Right renal cortex interstitium (tissue), 3 donors: ENCODE measurements around the gene SBK2. TPM values are rescaled to one million over a fixed set of nuclear protein-coding genes. Genes with fewer than 3 reads are reported as not detected.
"Not testable (repeated sequence)": the region's sequence is repeated elsewhere in the genome, so short reads cannot be mapped to it uniquely, and the experiment has no call there.

Experiments
- DNase-seq, 3 donors: peaks; one replicate each; pipeline ENCODE4 v3.0.0-alpha.2; 2013; ENCODE audit warnings: low read depth in 3 of 3, low spot score in 2 of 3
- polyA plus RNA-seq, 3 donors: library from polyadenylated mRNA; unstranded; fragments of 120-200 nt; gene quantifications; one replicate each; pipeline ENCODE4 v1.2.1, GENCODE V29; 2013; ENCODE audit not compliant: insufficient read length in 3 of 3

The SBK2 gene, protein sequence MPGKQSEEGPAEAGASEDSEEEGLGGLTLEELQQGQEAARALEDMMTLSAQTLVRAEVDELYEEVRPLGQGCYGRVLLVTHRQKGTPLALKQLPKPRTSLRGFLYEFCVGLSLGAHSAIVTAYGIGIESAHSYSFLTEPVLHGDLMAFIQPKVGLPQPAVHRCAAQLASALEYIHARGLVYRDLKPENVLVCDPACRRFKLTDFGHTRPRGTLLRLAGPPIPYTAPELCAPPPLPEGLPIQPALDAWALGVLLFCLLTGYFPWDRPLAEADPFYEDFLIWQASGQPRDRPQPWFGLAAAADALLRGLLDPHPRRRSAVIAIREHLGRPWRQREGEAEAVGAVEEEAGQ
- under 1 TPM; 0.37 to 0.51 (median 0.50) TPM for polyA plus RNA-seq

DNA sequence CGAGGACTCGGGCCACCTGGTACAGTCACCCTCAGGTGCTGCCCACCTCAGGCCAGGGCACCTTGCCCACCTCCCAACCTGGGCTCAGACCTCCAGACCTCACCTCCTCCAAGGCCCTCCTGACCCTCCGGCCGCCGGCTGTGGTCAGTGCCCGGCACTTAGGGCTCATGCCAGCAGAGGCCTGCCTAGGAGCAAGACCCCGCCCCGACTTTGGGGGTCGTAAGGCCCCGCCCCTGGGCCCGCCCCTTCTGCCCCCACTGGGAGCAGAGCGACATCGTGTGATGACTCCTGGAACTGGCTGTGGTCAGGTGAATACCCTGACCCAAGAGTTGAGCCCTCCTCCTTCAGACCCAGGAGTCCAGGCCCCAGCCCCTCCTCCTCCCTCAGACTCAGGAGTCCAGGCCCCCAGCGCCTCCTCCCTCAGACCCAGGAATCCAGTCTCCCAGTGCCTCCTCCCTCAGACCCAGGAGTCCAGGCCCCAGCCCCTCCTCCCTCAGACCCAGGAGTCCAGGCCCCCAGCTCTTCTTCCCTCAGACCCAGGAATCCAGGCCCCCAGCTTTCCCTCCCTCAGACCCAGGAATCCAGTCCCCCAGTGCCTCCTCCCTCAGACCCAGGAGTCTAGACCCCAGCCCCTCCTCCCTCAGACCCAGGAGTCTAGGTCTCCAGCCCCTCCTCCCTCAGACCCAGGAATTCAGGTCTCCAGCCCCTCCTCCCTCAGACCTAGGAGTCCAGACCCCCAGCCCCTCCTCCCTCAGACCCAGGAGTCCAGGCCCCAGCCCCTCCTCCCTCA, at the start of gene SBK2:
TSS of gene SBK2 (minus strand) at position 183 of the 790 bp plus-strand sequence. CDS start 839 bp downstream, outside the sequence.
- no peak for DNase-seq

DNA sequence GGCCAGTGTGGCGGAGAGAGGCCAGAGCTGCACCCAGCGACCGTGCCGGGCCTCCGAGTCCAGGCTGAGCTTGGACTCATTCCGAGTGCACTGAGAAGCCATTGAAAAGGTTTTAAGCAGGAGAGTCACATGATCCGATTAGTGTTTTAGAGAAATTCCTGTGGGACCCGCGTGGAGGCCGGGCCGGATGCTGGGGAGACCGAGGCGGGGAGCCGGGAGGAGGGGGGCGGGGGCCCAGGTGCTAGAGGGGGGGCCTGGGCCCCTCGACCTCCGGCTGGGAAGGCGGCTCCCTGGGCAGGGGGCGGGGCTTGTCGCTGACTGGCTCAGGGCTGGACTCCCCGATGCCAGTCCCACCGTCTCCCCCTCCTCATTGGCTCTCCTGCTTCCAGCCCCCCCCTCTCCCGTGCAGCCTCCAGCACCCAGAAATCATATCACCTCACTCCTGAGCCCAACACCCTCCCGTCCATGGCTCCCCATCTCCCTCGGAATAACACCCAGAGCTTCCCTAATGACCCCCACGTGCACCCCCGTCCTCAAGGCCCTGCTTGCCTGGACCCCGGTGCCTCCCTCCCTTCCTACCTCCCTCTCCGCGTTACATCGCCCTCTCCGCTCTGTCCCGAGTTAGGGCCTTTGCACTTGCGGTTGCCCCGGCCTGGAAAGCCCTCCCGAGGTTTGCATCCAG, 48.9 kb upstream of the SBK2 start:
- peak in 1 of 3 donors; percentile 73 for DNase-seq

DNA sequence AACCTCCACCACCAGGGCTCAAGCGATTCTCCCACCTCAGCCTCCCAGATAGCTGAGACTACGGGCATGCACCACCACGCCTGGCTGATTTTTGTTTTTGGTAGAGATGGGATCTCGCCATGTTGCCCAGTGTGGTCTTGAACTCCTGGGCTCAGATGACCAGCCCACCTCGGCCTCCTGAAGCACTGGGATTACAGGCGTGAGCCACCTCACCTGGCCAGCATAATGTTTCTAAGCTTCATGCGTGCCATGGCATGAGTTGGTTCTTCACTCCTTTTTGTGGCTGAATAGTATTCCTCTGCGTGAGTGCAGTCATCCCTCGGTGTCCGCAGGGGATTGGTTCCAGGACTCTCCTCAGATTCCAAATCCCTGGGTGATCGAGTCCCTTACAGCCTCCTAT, 47.9 kb upstream of the SBK2 start:
- DNase-seq = no peak

DNA sequence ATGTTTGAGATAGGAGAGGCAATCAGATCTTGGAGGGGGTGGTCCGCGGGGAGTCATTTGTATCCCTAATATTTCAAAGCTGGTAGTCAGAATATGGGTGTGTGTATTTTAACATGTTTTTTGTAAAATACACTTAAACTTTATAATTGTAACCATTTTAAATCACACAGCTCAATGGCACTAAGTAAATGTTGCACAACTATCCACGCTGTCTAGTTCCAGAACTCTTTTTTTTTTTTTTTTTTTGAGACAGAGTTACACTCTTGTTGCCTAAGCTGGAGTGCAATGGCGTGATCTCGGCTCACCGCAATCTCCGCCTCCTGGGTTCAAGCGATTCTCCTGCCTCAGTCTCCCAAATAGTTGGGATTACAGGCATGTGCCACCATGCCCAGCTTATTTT, 47.0 kb upstream of the SBK2 start:
- not testable (repeated sequence) for DNase-seq

DNA sequence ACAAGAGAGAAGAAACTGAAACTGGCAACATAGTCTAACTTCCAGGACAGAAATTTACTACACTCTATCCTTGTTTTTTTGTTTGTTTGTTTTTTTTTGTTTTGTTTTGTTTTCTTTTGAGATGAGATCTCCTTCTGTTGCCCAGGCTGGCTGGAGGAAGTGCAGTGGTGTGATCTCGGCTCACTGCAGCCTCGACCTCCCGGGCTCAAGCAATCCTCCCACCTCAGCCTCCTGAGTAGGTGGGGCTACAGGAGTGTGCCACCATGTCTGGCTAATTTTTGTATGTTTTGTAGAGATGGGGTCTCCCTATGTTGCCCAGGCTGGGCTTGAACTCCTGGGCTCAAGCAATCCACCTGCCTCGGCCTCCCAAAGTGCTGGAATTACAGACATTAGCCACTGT, 45.4 kb upstream of the SBK2 start:
- DNase-seq = not testable (repeated sequence)

DNA sequence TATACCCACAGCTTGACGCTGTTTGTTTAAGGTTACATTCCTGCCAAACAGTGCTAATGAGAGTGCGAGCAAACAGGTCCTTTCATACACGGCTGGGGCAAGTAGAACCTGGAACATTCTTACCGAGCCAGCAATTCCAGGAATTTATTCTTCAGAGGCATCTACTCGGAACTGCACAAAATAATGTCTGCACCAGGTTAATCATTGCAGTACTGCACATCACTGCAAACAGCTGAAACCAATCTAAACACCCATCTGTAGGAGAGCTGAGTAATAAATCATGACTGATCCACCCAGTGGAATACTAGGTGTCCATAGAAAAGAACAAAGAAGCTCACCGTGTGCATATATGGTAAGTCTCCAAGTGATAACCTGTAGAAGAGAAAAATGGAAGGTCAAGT, 44.9 kb upstream of the SBK2 start:
- no peak for DNase-seq

DNA sequence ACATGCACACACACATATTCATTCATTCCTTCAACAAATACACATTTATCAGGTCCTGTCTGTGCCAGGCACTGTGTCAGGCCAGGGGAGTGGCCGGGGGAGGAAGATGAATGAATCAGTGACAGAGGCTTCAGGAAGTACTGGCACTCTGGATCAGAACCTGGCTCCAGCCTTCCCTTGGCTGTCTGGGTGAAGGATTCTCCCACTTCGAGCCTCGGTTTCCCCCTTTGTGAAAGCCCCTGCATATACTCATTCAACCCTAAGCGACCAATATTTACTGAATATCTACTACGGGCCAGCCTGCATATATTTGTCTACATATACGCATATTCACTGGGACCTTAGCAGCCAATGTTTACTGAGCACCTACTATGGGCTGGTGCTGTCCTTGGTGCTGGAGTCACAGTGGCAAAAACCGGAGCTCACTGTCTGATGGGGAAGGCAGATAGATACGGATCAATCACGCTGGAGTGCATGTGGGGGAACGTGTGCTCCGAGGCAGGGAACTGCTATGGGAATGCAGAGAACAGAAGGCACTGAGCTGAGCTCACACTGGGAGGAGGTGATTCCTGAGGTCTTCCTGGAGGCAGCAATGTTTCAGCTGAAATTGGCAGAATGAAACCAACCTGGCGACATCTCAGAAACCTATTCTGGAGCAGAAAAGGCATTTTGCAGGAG, 44.4 kb upstream of the SBK2 start:
- DNase-seq = no peak

DNA sequence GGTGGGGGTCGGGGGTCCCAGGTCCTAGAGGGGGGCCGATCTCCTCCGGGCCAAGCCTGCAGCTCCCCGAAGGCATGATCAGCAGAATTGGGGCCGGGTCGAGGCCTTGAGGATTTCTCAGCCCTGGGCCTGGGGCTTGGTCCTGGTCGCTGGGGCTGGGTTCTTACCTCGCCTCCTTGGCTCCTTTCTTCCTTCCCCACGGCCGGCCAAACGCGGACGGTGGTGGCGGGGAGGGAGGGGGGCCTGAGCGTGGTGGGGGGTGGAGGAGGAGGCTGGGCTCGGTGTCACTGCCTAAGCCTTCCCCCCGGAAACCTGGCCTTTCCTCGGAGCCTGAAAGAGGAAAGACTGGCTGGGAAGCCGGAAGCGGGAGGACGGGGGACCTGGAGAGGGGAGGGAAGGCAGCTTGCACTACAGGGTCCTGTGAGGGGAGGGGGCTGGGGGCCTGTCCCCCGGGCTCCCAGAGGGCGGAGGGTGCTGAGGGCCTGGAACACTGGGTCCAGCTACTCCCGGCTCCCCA, 43.8 kb upstream of the SBK2 start, which contains the start of gene ZNF579:
TSS of gene ZNF579 (minus strand) at position 221 of the 517 bp plus-strand sequence. CDS start 1,209 bp downstream, outside the sequence.
- peak in 1 of 3 donors; percentile 82 for DNase-seq

DNA sequence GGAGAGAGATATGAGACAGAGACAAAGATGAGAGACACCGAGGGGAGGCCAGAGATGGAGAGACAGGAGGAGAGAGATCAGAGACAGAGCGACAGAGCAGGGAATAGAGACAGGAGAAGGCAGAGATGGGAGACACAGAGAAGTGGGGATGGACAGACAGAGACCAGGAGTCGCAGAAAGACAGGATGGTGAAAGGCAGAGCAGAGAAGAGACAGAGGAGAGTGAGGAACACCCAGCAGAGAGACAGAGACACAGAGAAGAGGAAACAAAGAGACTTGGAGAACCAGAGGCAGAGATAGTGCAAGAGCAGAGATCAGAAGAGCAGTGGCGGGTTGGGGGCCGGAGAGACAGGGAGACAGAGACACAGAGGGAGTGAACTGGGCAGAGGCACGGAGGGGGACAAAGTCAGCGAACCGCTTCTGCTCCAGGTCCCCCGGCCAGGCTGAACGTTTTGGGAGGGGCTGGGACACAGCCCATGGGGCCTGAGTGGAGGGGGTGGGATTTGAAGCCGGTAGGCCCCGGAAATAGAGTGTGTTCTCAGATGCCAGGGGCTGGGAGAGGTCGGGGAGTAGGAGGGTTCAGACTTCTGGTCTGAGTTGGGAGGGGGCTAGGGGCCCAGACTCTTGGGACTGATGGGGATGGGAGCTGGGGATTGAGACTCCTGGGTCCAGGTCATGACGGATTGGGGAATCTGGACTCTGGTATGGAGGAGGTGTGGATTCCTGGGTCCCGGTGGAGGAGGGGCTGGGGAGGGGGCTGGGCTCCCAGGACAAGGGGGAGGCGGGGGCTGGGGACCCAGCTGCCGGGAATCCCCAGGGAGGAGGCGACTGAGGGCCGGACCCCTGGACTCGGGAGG, 43.1 kb upstream of the SBK2 start:
- DNase-seq = no peak

DNA sequence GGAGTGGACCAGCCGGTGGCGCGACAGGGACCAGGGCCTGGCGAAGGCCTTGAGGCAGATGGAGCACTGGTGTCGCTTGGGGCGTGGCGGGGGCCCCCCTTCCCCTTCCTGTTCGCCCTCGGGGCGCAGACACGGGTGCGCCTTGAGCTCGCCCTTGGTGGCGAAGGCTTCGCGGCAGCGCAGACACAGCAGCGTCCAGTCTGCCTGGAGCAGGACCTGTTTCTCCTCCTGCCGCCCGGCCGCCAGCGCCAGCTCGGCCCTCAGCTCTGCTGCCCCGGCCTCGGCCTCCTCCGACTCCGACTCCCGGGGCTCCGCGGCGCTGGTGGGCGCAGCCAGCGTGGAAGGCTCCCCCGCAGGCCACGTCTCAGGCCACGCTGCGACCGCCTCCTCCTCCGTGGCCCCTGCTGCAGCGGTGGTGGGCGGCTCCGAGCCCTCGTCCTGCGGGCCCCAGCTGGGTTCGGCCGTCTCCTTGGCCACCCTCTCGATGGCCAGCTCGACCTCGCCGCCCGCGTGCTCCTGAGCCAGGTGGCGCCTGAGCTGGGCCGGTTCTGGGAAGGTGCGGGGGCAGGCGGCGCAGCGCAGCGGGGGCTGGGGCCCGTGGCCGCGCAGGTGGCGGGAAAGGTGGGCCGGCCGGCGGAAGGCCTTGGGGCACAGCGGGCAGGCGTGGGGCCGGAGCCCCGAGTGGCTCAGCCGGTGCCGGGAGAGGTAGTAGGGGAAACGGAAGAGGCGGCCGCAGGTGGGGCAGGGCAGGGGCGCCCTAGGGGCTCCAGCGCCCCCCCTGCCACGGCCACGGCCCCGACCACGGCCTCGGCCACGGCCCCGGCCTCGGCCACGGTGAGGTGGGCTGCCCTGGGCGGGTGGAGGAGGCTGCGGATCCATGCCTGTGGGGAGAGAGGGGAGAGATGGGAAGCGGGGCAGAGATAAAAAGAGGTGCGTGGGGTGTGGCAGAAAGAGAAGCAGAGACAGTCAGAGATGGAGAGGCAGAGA, 42.1 kb upstream of the SBK2 start:
- no peak for DNase-seq

DNA sequence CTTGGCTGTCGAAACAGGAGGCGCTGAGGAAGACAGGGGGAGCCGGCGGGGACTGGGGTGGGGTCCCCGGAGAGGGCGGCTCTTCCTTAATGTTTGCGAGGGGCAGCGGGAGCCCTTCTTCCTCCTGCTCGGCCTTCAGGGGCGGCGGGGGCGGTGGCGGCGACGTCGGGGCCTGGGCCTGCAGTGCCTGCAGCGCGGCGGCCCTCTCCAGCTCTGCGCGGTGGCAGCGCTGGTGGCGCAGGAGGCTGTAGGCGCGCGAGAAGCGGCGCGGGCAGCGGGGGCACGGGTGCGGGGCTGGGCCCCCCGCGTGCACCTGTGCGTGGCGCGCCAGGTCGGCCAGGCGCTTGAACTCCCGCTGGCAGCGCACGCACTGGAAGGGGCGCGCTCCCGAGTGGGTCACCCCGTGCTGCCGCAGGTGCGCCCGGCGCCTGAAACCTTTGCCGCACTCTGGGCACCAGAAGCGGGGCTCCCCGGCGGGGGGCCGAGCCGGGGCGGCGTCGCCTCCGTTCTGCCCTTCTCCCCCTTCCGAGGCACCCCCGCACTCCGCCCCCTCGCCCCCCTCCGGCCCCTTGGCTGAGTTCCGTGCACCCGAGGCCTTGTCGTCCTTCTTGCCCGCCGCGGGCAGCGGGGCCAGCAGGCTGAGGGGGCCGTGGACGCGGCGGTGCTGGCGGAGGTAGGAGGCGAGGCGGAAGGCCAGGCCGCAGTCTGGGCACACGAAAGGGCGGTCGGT, 41.3 kb upstream of the SBK2 start:
- DNase-seq = no peak

DNA sequence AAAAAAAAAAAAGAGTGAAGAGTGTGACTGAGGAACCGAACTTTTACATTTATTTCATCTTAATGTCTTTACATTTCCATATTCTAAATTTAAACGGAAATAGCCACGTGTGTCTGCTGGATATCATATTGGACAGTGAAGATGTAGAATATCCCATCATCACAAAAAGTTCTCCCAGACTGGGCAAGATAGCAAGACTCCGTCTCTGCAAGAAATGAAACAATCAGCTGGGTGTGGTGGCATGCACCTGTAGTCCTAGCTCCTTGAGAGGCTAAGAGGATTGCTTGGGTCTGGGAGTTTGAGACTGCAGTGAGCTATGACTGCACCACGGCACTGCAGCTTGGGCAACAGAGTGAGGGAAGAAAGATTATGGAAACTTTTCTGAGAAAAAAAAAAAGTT, 39.8 kb upstream of the SBK2 start:
- no peak for DNase-seq

DNA sequence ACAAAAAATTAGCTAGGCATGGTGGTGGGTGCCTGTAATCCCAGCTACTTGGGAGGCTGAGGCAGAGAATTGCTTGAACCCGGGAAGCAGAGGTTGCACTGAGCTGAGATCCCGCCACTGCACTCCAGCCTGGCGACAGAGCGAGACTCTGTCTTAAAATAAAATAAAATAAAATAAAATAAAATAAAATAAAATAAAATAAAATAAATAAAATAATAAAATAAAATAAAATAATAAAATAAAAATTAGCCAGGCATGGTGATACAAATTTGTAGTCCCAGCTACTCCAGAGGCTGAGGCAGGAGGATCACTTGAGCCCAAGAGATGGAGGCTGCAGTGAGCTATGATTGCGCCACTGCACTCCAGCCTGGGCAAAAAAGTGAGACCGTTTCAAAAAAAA, 37.0 kb upstream of the SBK2 start:
- DNase-seq = not testable (repeated sequence)

DNA sequence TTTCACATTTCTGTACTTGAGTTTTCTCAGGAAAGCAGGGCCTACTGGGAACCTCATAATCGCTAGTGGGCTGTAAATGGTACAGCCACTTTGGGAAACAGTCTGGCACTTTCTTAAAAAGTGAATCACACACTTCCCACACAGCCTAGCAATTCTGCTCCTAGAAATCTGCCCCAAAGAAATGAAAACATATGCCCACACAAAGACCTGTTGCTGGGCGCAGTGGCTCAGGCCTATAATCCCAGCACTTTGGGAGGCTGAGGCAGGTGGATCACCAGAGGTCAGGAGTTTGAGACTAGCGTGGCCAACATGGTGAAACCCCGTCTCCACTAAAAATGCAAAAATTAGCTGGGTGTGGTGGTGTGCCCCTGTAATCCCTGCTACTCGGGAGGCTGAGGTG, 32.5 kb upstream of the SBK2 start:
- DNase-seq = not testable (repeated sequence)

DNA sequence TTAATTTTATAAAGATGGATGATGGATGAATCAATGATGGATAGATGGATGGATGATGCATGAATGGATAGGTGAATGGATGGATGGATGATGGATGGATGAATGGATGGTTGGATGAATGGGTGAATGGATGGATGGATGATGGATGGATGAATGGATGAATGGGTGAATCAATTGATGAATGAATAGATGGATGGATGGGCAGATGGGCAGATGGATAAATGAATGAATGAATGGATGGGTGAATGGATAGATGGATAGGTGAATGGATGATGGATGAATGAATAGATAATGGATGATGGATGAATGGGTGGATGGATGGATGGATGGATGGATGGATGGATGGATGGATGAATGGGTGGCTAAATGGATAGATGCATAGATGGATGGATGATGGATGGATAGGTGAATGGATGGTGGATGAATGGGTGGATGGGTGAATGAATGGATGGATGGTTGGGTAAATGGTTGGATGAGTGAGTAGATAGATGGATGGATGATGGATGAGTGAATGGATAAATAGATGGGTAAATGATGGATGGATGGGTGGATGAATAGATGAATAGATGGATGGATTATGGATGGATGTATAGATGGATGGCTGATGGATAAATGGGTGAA, 30.9 kb upstream of the SBK2 start:
- no peak for DNase-seq

DNA sequence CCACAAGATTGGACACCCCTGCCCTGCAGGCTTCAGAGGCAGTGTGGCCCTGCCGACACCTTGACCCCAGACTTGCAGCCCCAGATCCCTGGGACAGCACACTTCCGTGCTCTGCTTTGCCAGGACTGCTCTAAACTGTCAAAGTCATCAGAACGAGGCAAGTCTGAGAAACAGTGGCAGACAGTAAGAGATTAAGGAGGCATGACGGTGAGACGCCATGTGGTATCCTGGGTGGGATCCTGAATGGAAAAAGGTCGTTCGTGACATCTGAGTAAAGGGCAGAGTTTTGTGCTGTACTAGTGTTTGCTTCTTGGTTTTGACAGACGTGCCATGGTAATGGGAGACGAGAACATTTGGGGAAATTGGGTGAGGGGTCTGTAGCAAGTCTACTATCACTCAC, 29.9 kb upstream of the SBK2 start:
- no peak for DNase-seq

DNA sequence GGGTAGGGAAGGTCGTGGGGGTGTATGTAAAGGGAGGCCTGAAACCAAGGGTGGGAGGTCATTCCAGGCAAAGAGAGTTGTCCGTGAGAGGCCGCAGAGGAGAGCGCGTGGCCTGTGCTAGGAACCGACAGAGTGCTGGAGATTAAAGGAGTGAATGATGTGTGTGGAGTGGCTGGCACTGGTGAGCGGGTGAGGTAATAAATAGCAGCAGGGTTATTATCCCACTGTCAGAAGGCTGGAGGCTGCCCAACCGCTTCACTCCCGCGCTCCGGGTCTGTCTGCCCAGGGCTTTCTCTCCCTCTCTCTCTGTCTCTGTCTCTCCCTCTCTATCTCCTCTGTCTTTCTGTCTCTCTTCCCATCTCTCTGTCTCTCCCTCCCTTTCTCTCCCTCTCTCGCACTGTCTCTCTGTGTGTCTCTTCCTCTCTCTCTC, 26.3 kb upstream of the SBK2 start:
- no peak for DNase-seq
